HFFc6 (cell line): Measurements from ENCODE around the gene PAM16. TPM values are rescaled to one million over a fixed set of nuclear protein-coding genes. Genes with fewer than 3 reads are reported as not detected.

ENCODE experiments used
- DNase-seq: peaks from one replicate; pipeline ENCODE4 v3.0.0-alpha.2; 2018
- H3K27ac Mint-ChIP-seq: 2 replicates; pipeline ENCODE4 v1.8.0; 2020; ENCODE audit warnings: mild to moderate bottlenecking, mixed read lengths
- H3K27me3 Mint-ChIP-seq: 2 replicates; pipeline ENCODE4 v1.8.0; 2021; ENCODE audit warnings: mild to moderate bottlenecking, moderate library complexity, mixed read lengths; ENCODE audit not compliant: insufficient read depth
- H3K36me3 Mint-ChIP-seq: 2 replicates; pipeline ENCODE4 v1.8.0; 2021; ENCODE audit warnings: low read depth, mixed read lengths
- H3K4me1 Mint-ChIP-seq: 2 replicates; pipeline ENCODE4 v1.8.0; 2020; ENCODE audit warnings: low read depth, mixed read lengths
- H3K4me3 Mint-ChIP-seq: 2 replicates; pipeline ENCODE4 v1.8.0; 2020; ENCODE audit warnings: mild to moderate bottlenecking, moderate library complexity, mixed read lengths
- H3K9me3 Mint-ChIP-seq: 2 replicates; pipeline ENCODE4 v1.8.0; 2020; ENCODE audit warnings: mild to moderate bottlenecking, mixed read lengths
- total RNA-seq, 6 experiments: library from RNA; stranded (reverse); fragmentation: NEBNext Ultra II Directional; extraction: Animal tissue kit (Norgen Biotek cat#: 25700); gene quantifications; 2 replicates in 1 of 6; 3 replicates in 5 of 6; pipeline ENCODE4 v1.2.3, GENCODE V29; 2021
- TF ChIP-seq, protein P1 (sequence below): fragments of 200-600 bp; sonication (generic); IDR thresholded peaks from 2 replicates; pipeline ENCODE4 v1.5.0; 2021; ENCODE audit warnings: antibody characterized with exemption, mild to moderate bottlenecking

PAM16 gene
- total RNA-seq, 6 experiments from 2014 or later, result 44.9 to 50.8 (median 46.1) TPM

GRCh38 chr16:4370570-4371356 lies 19.6 kb upstream of the PAM16 start:
- Mint-ChIP-seq H3K9me3 (no peaks in the 10 kb centered on the region), H3K4me3 (peak overlapping the region; percentile 56), H3K4me1 (peaks cover 50% of the 10 kb centered on the region), H3K27me3 (peaks cover 5% of the 10 kb centered on the region), H3K27ac (peak overlapping the region; percentile 84), H3K36me3 (no peaks in the 10 kb centered on the region)
- TF ChIP-seq, protein P1, sequence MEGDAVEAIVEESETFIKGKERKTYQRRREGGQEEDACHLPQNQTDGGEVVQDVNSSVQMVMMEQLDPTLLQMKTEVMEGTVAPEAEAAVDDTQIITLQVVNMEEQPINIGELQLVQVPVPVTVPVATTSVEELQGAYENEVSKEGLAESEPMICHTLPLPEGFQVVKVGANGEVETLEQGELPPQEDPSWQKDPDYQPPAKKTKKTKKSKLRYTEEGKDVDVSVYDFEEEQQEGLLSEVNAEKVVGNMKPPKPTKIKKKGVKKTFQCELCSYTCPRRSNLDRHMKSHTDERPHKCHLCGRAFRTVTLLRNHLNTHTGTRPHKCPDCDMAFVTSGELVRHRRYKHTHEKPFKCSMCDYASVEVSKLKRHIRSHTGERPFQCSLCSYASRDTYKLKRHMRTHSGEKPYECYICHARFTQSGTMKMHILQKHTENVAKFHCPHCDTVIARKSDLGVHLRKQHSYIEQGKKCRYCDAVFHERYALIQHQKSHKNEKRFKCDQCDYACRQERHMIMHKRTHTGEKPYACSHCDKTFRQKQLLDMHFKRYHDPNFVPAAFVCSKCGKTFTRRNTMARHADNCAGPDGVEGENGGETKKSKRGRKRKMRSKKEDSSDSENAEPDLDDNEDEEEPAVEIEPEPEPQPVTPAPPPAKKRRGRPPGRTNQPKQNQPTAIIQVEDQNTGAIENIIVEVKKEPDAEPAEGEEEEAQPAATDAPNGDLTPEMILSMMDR, result no peak
- peak; percentile 62 for DNase-seq

DNA sequence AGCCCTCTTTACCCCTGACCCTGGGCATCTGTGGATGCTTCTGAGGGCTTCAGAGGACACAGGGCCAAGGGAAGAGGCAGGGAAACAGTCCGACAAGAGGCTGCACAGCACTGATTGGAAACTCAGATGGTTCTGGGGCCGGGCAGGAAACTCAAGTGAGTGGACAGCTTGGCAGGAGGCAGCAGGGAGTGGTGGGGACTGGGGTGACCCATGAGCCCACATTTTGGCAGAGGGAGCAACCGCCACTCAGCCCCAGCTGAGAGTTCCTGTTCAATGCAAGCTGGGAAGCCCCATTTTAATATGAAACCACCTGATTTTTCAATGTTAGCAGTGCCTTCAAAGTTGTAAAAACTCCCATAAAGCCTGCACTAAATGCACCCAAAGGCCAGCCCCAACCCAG lies 19.0 kb upstream of the PAM16 start:
- H3K36me3 Mint-ChIP-seq, result no peaks in the 10 kb centered on the region

DNA sequence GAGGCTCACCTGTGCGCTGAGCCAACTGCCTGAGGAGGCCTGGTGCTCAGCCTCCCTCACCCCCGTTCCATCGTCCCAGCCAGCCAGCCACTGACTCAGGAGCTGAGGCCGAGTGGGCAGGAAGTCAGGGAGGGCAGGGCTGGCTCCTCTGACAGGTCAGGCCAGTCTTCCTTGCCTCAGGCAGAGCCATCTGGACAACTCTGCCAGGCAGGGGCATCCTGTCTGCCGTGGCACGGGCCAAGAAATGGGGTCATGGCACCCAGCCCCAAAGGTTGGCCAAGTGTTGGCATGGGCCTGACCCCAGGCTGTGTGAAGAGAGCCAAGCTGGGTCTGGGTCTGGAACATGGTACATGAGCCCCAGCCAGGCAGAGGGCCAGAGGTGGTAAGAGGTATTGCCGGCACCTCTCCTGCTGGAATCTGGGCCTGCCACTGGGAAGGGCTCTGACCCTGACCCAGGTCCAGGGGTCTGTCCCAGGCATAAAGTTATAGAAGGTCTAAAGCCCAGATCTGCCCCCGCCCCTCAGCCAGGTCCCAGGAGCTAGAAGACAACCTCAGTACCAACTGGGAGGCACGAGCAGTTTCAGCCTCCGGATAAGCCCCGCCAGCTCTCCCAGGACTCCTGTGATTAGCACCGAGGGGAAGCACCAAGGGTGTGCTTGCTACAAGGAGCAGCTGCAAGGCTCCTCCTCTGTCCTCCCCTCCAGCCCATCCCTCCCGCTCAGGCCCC lies 18.0 kb upstream of the PAM16 start:
- peaks cover 37% of the 10 kb centered on the region for H3K4me1 Mint-ChIP-seq
- H3K36me3 Mint-ChIP-seq, result no peaks in the 10 kb centered on the region
- H3K27me3 Mint-ChIP-seq, result peaks cover 5% of the 10 kb centered on the region
- no peaks in the 10 kb centered on the region for H3K9me3 Mint-ChIP-seq
- peak overlapping the region; percentile 36 for H3K27ac Mint-ChIP-seq
- TF ChIP-seq, protein P1, result no peak
- H3K4me3 Mint-ChIP-seq, result no peak overlapping the region
- peak; percentile 57 for DNase-seq

More for the DNA sequence above, 19.0 kb upstream of the PAM16 start:
- Mint-ChIP-seq H3K27ac (peak overlapping the region; percentile 84), H3K4me3 (no peak overlapping the region), H3K9me3 (no peaks in the 10 kb centered on the region), H3K27me3 (peaks cover 5% of the 10 kb centered on the region), H3K4me1 (peaks cover 44% of the 10 kb centered on the region)
- TF ChIP-seq, protein P1, result no peak
- no peak for DNase-seq

GRCh38 chr16:4367393-4367856 lies 16.3 kb upstream of the PAM16 start:
- Mint-ChIP-seq H3K27me3 (peaks cover 2% of the 10 kb centered on the region), H3K36me3 (no peaks in the 10 kb centered on the region), H3K27ac (no peak overlapping the region), H3K4me3 (no peak overlapping the region), H3K9me3 (no peaks in the 10 kb centered on the region), H3K4me1 (peaks cover 37% of the 10 kb centered on the region)
- TF ChIP-seq, protein P1, result no peak
- no peak for DNase-seq

- TF ChIP-seq, protein P1, result no peak
- no peaks in the 10 kb centered on the region for H3K9me3 Mint-ChIP-seq
- H3K4me3 Mint-ChIP-seq, result no peak overlapping the region
- H3K36me3 Mint-ChIP-seq, result no peaks in the 10 kb centered on the region
- no peak overlapping the region for H3K27ac Mint-ChIP-seq
- H3K4me1 Mint-ChIP-seq, result peaks cover 32% of the 10 kb centered on the region
- no peaks in the 10 kb centered on the region; the same call in 1 of the 2 replicates for H3K27me3 Mint-ChIP-seq
- DNase-seq, result no peak
Measured at GRCh38 chr16:4366016-4366415, 14.9 kb upstream of the PAM16 start.
